Cortex of kidney (tissue), 1 donor: Measurements from ENCODE around the gene ACADVL.
"Not testable (repeated sequence)": the region's sequence is repeated elsewhere in the genome, so short reads cannot be mapped to it uniquely, and the experiment has no call there.

Experiments used
- DNase-seq: peaks from one replicate; lab custom pipeline; 2025; lab: John Stamatoyannopoulos, UW

The ACADVL gene

GRCh38 chr17:7235693-7236665, 16.2 kb downstream of the ACADVL start:
- DNase-seq, result no peak

GRCh38 chr17:7236808-7237207, 17.1 kb downstream of the ACADVL start:
- DNase-seq, result no peak

GRCh38 chr17:7237266-7237760, 17.6 kb downstream of the ACADVL start:
- no peak for DNase-seq

GRCh38 chr17:7237761-7238419, 18.2 kb downstream of the ACADVL start:
- no peak for DNase-seq

DNA sequence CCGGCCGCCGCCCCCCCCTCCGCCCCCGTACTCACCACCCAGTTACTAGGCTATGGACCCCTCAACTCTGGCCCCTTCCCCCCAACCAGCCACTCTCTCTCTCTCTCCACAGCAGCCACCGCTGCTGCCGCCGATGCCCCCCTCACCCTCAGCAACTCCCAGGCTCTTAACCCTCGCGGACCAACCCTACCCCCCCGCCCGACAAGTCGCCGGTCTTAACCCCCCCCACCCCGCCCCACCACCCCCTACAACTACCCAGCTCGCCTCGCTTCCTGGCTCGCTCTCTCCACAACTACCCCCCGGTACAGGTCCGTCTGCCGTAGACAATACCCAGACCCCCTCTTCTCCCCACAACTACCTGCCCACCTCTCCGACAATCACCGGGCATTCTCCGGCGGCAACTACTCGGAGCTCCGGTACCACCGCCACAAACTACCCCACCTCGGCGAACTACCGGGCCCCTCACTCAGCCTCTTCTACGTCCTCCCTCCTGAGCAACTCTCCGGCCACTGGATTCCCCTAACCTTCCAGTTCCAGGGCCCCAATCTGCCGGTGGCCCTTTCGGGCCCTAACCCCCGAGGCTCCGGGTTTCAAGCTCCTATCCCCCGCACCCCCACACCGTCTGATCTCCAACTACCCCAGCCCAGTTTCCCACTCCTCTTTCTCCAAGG, 18.8 kb downstream of the ACADVL start:
- DNase-seq, result no peak

GRCh38 chr17:7239091-7240027, 19.6 kb downstream of the ACADVL start, which contains the start of gene PHF23:
Gene PHF23, minus strand, starts transcription at chr17:7239457. Its CDS starts 178 bp downstream, at chr17:7239279.
- peak; percentile 86 for DNase-seq

DNA sequence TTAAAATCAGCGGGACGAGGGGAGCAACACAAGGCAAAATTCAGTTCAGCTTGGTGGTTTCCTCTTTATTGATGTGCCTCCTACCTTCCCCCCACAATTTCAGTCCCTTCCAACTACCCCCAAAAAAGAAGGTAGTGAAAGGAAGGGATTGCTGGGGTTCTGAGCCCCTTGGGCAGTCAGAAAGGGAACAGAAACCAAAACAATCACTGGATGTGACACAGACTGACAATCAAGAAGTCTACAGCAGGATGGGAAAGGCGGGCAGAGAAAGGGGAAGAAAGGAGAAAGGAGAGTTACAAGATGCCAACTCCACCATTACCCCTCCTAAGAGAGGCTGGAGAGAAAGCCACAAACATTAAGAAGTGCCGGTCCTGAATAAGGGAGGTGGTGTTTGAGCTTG, 20.6 kb downstream of the ACADVL start:
- no peak for DNase-seq

- no peak for DNase-seq
These were observed 21.5 kb downstream of the ACADVL start for GRCh38 chr17:7241090-7241733.

DNA sequence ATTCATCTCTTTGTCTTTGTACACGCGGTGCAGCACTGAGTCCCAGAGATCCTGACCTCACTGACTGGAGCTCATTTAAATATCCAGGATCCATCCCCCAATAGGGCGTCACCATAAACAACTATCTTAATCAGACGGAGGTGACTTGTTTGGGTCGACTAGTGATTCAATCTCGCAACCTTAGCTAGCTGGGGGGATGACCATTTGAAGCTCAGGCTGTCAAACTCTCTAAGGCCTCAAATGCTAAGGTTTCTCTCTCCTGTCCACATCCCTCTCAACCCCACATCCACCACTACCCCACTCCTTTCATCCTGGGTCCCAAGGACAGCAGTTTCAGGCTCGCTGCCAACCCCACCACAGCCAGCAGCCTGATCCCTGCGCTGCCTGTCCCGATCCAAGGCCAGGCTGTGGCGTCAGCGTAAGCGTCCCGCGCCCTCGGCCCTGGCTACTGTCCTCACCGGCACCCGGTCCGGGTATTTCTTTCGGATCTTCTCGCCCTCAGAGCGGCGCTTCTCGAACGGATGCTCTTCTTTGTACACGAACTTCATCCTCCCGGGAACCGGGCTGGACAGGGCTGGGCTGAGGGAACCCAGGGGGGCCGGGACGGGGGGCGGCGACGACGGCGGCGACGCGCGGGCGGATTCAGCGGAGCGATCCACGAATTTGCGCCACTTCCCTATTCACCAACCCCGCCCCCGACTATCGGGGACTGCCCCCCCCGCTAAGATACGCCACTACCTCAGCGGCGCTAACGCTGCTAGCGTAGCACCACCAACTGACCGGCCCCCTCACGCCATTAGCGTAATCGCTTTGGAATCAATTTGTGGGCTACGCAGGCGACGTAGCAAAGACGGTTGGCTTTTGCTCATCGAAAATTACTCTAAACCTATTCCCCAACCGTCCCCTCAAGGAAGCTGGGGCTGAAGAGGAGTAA, 22.3 kb downstream of the ACADVL start, which contains the start of gene GABARAP:
TSS of gene GABARAP (minus strand) at position 667 of the 934 bp plus-strand sequence. CDS start at position 548, 119 bp downstream.
- DNase-seq, result no peak

GRCh38 chr17:7242717-7243452, 23.1 kb downstream of the ACADVL start:
- DNase-seq, result no peak

DNA sequence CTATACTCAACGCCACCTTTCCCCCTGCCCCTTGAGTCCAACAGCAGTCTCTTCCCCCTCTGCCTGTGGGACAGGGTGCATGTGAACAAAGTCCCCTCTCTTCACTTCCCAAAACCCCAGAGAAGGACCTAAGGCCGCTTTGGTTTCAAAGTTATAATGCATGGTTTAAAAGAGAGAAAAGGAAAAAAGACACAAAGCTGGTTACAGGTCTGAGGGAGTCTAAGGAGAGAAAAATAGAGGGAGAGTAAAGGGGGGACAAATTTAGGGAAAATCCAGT, 23.7 kb downstream of the ACADVL start:
- DNase-seq, result no peak

GRCh38 chr17:7243838-7244237, 24.1 kb downstream of the ACADVL start:
- DNase-seq, result not testable (repeated sequence)

DNA sequence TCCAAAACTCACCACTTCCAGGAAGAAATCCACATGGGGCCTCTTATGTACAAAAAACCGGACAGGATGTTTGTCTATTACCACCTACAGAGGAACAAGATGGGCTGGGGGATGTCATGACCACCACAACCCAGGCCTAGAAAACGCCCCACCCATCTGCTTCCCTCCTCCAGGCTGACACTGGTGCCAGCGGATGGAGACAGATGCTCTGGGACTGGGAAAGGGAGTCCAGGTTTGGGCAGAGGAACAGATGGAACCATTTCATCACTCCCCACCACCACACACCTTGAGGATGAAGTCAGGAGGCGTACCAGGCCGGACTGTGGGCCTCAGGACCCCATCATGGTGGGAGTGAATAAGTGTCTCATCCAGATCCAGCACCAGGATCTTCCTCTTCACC, 27.0 kb downstream of the ACADVL start:
- no peak for DNase-seq

DNA sequence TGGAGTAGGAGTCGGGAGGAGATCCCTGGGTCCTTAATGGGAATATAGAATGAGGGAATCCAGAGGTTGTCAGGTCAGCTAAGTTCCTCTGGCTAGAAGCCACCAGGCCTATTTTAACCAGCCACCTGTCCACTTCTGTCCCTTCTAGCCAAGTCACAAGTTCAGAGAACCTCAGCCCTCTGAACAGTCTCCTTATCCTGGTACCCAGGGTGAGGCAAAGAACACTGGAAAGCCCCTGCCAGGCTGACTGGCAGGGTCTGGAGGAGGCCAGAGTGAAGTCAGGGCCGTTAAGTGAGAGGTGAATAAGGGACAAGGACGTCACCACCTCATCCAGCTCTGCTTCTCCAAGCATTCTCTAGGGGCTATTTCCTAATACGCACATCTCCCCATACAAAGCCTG, 29.1 kb downstream of the ACADVL start:
- no peak for DNase-seq

GRCh38 chr17:7249214-7249613, 29.5 kb downstream of the ACADVL start:
- no peak for DNase-seq

DNA sequence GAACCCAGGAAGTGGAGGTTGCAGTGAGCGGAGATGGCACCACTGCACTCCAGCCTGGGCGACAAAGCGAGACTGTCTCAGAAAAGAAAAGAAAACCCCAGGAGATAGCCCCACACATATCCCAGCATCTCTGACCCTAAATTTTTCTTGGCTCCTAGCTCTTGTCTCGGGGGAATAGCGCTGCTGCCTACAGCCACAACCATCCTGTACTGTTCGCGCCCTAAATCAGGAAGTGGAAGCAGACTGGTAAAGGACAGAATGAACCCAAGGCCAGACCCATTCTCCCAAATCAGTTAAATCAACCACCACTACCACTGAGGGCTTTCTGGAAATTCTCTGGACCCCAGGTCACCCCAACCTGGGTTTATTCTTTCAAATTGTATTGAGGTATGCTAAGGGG, 30.1 kb downstream of the ACADVL start:
- no peak for DNase-seq

DNA sequence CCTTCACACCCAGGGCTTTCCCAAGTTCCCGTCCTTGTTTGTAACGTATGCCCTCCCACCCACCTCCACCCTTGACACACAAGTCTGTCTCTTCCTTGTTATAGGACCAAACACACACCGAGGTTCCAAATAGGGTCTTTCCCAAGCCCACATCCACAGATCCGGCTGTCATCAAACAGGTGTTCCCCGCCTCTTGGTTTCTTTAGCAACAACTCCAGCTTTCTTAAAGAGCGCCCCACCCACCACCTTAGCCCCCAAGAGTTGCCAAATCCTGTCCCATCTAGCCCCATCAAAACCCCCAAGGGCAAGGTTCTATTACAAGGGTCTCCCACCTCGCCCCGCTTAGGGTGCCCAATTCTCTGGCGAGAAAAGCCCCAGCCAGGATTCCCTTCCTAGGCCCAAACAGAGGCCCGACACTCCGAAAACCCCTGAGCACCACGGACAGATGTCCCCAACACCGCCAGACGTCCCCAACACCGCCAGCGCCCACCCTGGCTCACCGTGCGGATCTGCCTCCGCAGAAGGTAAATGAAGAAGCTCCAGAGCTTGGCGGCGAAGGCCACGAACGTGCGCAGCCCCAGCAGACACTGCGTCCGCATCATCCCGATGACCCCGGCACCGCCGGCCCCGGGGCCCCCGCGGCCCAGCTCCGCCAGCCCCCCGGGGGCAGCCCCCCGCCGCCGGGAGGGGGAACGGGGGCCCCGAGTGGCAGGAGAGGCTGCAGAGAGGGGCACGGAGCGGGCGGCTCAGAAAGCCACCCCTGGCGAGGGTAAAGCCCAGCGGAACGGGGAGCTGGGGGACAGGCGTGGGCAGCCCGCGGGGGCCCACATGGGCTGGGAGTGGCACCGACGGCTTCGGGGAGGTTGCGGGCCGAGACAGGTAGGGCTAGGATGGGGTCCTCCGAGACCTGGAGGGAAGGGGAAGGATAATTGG, 31.2 kb downstream of the ACADVL start:
- DNase-seq, result no peak

DNA sequence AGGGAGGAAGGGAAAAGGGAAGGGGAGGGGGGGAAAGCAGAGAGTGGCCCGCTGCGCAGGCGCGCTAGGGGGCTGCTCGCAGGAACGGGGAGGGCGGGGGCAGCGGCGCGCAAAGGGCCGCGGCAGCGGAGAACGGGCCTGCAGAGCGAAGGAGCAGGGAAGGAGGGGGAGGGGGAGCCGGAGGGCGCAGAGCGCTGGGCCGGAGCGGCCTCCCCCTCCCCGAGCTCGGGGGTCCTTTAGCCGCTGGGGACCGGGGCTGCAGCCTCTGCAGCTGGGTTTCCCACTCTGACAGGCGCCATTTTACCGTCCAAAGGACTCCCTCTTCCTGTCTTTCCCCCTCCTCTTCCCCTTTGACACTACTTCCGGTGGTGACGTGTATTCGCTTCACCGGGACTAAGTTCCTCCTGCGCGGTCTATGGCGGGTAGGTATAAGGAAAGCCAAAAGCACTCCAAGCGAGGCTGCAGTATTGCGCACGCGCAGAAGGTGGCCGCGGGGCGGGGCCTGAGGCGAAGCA, 32.0 kb downstream of the ACADVL start, which contains the start of gene CTDNEP1:
TSS of gene CTDNEP1 (minus strand) at position 74 of the 515 bp plus-strand sequence. CDS start 438 bp downstream, outside the sequence.
- peak; percentile 71 for DNase-seq
